GM21528 (cell line): ENCODE results near the gene FANK1.

Experiments used
- ATAC-seq: cut with Tn5 transposase; IDR thresholded peaks from one replicate; pipeline ENCODE4 v1.9.1; 2021; ENCODE audit warnings: mild to moderate bottlenecking, moderate library complexity; ENCODE audit not compliant: unreplicated experiment, low FRiP score

The FANK1 gene

GRCh38 chr10:126057494-126057893 is 161.1 kb downstream of the FANK1 start:
- no peak for ATAC-seq

GRCh38 chr10:126058104-126058503 is 161.7 kb downstream of the FANK1 start:
- ATAC-seq = no peak

GRCh38 chr10:126058507-126058906 is 162.1 kb downstream of the FANK1 start:
- no peak for ATAC-seq
